HG03139 (cell line): ENCODE measurements around the gene CTIF.

Experiments
- ATAC-seq: cut with Tn5 transposase; IDR thresholded peaks from one replicate; pipeline ENCODE4 v1.9.1; 2021; ENCODE audit not compliant: unreplicated experiment

Gene CTIF

GRCh38 chr18:48531908-48532307 lies 6.9 kb upstream of the CTIF start:
- no peak for ATAC-seq

- no peak for ATAC-seq
Observed at GRCh38 chr18:48533340-48534070, 5.3 kb upstream of the CTIF start.

- ATAC-seq, result no peak
Observed at GRCh38 chr18:48534364-48534763, 4.5 kb upstream of the CTIF start.

GRCh38 chr18:48535956-48536355 lies 2.9 kb upstream of the CTIF start:
- ATAC-seq, result no peak

GRCh38 chr18:48536516-48536915 lies 2.3 kb upstream of the CTIF start:
- no peak for ATAC-seq

GRCh38 chr18:48539406-48540250 lies 797 bp downstream of the CTIF start:
- no peak for ATAC-seq

GRCh38 chr18:48540251-48541025 lies 1.6 kb downstream of the CTIF start:
- ATAC-seq, result no peak

- no peak for ATAC-seq
Observed at GRCh38 chr18:48541026-48541746, 2.4 kb downstream of the CTIF start.

GRCh38 chr18:48541747-48542400 lies 3.0 kb downstream of the CTIF start:
- no peak for ATAC-seq

GRCh38 chr18:48542513-48543181 lies 3.8 kb downstream of the CTIF start:
- no peak for ATAC-seq

GRCh38 chr18:48543228-48543627 lies 4.4 kb downstream of the CTIF start:
- ATAC-seq, result no peak

GRCh38 chr18:48544116-48544515 lies 5.3 kb downstream of the CTIF start:
- ATAC-seq, result no peak

- no peak for ATAC-seq
Observed at GRCh38 chr18:48544661-48545415, 6.0 kb downstream of the CTIF start.

- no peak for ATAC-seq
Observed at GRCh38 chr18:48545757-48546321, 7.0 kb downstream of the CTIF start.

GRCh38 chr18:48546396-48546795 lies 7.6 kb downstream of the CTIF start:
- no peak for ATAC-seq

GRCh38 chr18:48547531-48547981 lies 8.7 kb downstream of the CTIF start:
- no peak for ATAC-seq

GRCh38 chr18:48548011-48548771 lies 9.4 kb downstream of the CTIF start:
- no peak for ATAC-seq

- no peak for ATAC-seq
Observed at GRCh38 chr18:48548921-48549320, 10.1 kb downstream of the CTIF start.
